ENCODE data around the gene LOC128125822.
"Not testable (repeated sequence)": the region's sequence is repeated elsewhere in the genome, so short reads cannot be mapped to it uniquely, and the experiment has no call there.

LOC128125822 gene

GRCh38 chr6:63584125-63584514, 11.8 kb downstream of the LOC128125822 start:
- no peaks in the 10 kb centered on the region for H3K4me1 Mint-ChIP-seq
- H3K4me3 Mint-ChIP-seq, result no peak overlapping the region
- no peaks in the 10 kb centered on the region for H3K9me3 Mint-ChIP-seq
- no peak for DNase-seq (ENCODE audit: low read depth, low spot score)
- H3K27me3 Mint-ChIP-seq (ENCODE audit: low read depth), result no peaks in the 10 kb centered on the region
- no peak overlapping the region for H3K27ac Mint-ChIP-seq (ENCODE audit: unreplicated experiment)
- H3K36me3 Mint-ChIP-seq (ENCODE audit: low read depth), result peaks cover 16% of the 10 kb centered on the region
- TF ChIP-seq CTCF (conservative IDR thresholded peaks at IDR 0.05), result no peak

- peaks cover 16% of the 10 kb centered on the region for H3K36me3 Mint-ChIP-seq (ENCODE audit: low read depth)
- H3K27ac Mint-ChIP-seq (ENCODE audit: unreplicated experiment), result no peak overlapping the region
- H3K4me3 Mint-ChIP-seq, result no peak overlapping the region
- no peaks in the 10 kb centered on the region for H3K9me3 Mint-ChIP-seq
- DNase-seq (ENCODE audit: low read depth, low spot score), result no peak
- TF ChIP-seq CTCF (conservative IDR thresholded peaks at IDR 0.05), result no peak
- H3K4me1 Mint-ChIP-seq, result peaks cover 2% of the 10 kb centered on the region
- H3K27me3 Mint-ChIP-seq (ENCODE audit: low read depth), result no peaks in the 10 kb centered on the region
These were observed 12.3 kb downstream of the LOC128125822 start for GRCh38 chr6:63584566-63584965.

DNA sequence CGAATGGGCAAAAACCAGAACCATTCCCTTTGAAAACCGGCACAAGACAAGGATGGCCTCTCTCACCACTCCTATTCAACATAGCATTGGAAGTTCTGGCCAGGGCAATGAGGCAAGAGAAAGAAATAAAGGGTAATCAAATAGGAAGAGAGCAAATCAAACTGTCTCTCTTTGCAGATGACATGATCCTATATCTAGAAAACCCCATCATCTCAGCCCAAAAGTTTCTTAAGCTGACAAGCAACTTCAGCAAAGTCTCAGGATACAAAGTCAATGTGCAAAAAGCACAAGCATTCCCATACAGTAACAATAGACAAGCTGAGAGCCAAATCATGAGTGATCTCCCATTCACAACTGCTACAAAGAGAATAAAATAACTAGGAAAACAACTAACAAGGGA, 13.4 kb downstream of the LOC128125822 start:
- not testable (repeated sequence) for DNase-seq (ENCODE audit: low read depth, low spot score); H3K9me3 Mint-ChIP-seq; H3K4me3 Mint-ChIP-seq; H3K27me3 Mint-ChIP-seq (ENCODE audit: low read depth); H3K27ac Mint-ChIP-seq (ENCODE audit: unreplicated experiment)
- Mint-ChIP-seq H3K36me3 (ENCODE audit: low read depth) (peaks cover 11% of the 10 kb centered on the region), H3K4me1 (peaks cover 12% of the 10 kb centered on the region)

DNA sequence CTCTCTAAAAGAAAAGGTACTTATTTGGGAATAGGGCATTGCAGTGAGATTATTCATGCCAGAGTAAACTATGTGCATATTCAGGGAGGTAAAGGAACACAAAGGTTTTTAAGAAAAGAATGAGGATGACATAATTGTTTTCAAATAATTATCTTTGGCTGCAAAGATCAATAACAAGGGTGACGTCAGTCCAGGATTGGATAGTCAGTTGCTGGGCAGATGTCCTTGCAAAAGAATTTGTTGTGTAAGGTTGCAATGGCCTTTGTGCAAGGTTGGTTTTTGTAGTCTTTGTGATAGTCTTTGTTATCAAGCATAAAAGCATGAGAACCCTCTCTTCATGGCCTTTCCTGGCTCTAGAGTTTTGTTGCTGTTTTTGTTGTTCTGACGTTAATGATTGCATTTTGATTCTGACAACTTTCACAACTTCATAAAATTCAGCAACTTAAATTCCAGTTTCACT, 17.7 kb downstream of the LOC128125822 start:
- H3K4me3 Mint-ChIP-seq, result peak overlapping the region; percentile 12
- H3K27me3 Mint-ChIP-seq (ENCODE audit: low read depth), result no peaks in the 10 kb centered on the region
- TF ChIP-seq CTCF (conservative IDR thresholded peaks at IDR 0.05), result no peak
- DNase-seq (ENCODE audit: low read depth, low spot score), result no peak
- peaks cover 13% of the 10 kb centered on the region for H3K4me1 Mint-ChIP-seq
- peak overlapping the region; percentile 60 for H3K27ac Mint-ChIP-seq (ENCODE audit: unreplicated experiment)
- H3K36me3 Mint-ChIP-seq (ENCODE audit: low read depth), result no peaks in the 10 kb centered on the region
- no peaks in the 10 kb centered on the region for H3K9me3 Mint-ChIP-seq

DNA sequence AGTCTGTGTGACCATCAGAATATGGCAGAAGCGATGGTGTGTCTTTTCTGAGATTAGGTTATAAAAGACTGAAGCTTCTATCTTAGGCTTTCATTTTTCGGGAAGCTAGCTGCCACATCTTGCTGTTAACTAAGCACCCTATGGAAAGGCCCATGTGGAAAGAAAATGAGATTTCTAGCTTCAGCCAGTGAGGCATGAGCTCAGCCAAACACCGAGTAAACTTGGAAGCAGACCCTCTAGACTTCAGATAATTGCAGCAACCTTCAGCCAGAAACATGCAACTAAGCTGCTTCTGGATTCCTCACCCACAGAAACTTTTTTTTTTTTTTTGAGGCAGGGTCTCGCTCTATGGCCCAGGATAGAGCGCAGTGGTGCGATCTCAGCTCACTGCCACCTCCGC, 20.6 kb downstream of the LOC128125822 start:
- peaks cover 18% of the 10 kb centered on the region for H3K4me1 Mint-ChIP-seq
- H3K9me3 Mint-ChIP-seq, result no peaks in the 10 kb centered on the region
- no peaks in the 10 kb centered on the region for H3K27me3 Mint-ChIP-seq (ENCODE audit: low read depth)
- no peak for DNase-seq (ENCODE audit: low read depth, low spot score)
- no peak overlapping the region for H3K4me3 Mint-ChIP-seq
- H3K27ac Mint-ChIP-seq (ENCODE audit: unreplicated experiment), result no peak overlapping the region
- no peak for TF ChIP-seq CTCF (conservative IDR thresholded peaks at IDR 0.05)
- no peaks in the 10 kb centered on the region for H3K36me3 Mint-ChIP-seq (ENCODE audit: low read depth)

GRCh38 chr6:63597141-63598048, 25.1 kb downstream of the LOC128125822 start:
- H3K27me3 Mint-ChIP-seq (ENCODE audit: low read depth), result no peaks in the 10 kb centered on the region
- H3K27ac Mint-ChIP-seq (ENCODE audit: unreplicated experiment), result peak overlapping the region; percentile 94
- no peak for DNase-seq (ENCODE audit: low read depth, low spot score)
- H3K4me1 Mint-ChIP-seq, result peaks cover 18% of the 10 kb centered on the region
- no peaks in the 10 kb centered on the region for H3K36me3 Mint-ChIP-seq (ENCODE audit: low read depth)
- H3K4me3 Mint-ChIP-seq, result peak overlapping the region; percentile 94
- no peak for TF ChIP-seq CTCF (conservative IDR thresholded peaks at IDR 0.05)
- peaks cover 3% of the 10 kb centered on the region for H3K9me3 Mint-ChIP-seq

Data from neural crest cell (in vitro differentiated cells).